HepG2 (cell line): ENCODE measurements around the gene LMAN2. TPM values are rescaled to one million over a fixed set of nuclear protein-coding genes. Genes with fewer than 3 reads are reported as not detected.

Source experiments
- AGO2 ChIP-seq: fragments of 200-400 bp; formaldehyde crosslinking; optimal IDR thresholded peaks from 2 replicates; pipeline ENCODE3; 2017; ENCODE audit warnings: mild to moderate bottlenecking, low read depth, low read length, moderate library complexity
- ARID3A ChIP-seq: IDR thresholded peaks from 2 replicates; pipeline ENCODE4 v1.6.1; 2012; ENCODE audit warnings: low read depth, low read length, improper control_type of control experiment
- CREB1 ChIP-seq, 2 experiments: fragments of 450-650 bp in 1 of 2; IDR thresholded peaks; 2 replicates each; pipeline ENCODE4 v1.6.1; 2016 to 2017; ENCODE audit warnings: control low read depth in 1 of 2, mild to moderate bottlenecking in 1 of 2, missing compliant biosample characterization in 1 of 2, missing genetic modification characterization in 1 of 2
- DNMT1 ChIP-seq: sonication (generic); formaldehyde crosslinking; IDR thresholded peaks from 2 replicates; pipeline ENCODE4 v1.5.1; 2020; ENCODE audit warnings: mild to moderate bottlenecking, missing genetic modification reagents
- DNMT3B ChIP-seq: conservative IDR thresholded peaks from 2 replicates; pipeline ENCODE4 v1.6.1; 2016; ENCODE audit warnings: missing biosample characterization, control low read depth
- FOXA1 ChIP-seq, 2 experiments: fragments of 450-650 bp in 1 of 2; sonication (generic) in 1 of 2; formaldehyde crosslinking in 1 of 2; IDR thresholded peaks; 2 replicates each; pipeline versions ENCODE4 v1.4.0 to v1.6.1; 2016 to 2020; ENCODE audit warnings: missing genetic modification reagents in 1 of 2
- FOXA3 ChIP-seq: IDR thresholded peaks from 2 replicates; pipeline ENCODE4 v1.6.1; 2016; ENCODE audit warnings: missing genetic modification reagents, missing compliant biosample characterization
- GATAD2A ChIP-seq: IDR thresholded peaks from 2 replicates; pipeline ENCODE4 v1.6.1; 2016
- HDAC1 ChIP-seq: sonication (generic); formaldehyde crosslinking; IDR thresholded peaks from 2 replicates; pipeline ENCODE4 v1.5.1; 2020; ENCODE audit warnings: mild to moderate bottlenecking, missing genetic modification reagents
- HOXA5 ChIP-seq: sonication (generic); formaldehyde crosslinking; IDR thresholded peaks from 2 replicates; pipeline ENCODE4 v1.4.0; 2020; ENCODE audit warnings: missing genetic modification reagents
- ISX ChIP-seq: sonication (generic); formaldehyde crosslinking; conservative IDR thresholded peaks from 2 replicates; pipeline ENCODE4 v1.5.0; 2020; ENCODE audit warnings: missing genetic modification reagents
- JUND ChIP-seq: sonication (generic); formaldehyde crosslinking; IDR thresholded peaks from 2 replicates; pipeline ENCODE4 v1.8.0; 2022; ENCODE audit warnings: mild to moderate bottlenecking, missing genetic modification reagents
- MXI1 ChIP-seq: IDR thresholded peaks from 3 replicates; pipeline ENCODE4 v1.6.1; 2012; ENCODE audit warnings: low read depth, low read length, inconsistent platforms, borderline replicate concordance
- NR2F2 ChIP-seq: IDR thresholded peaks from 2 replicates; pipeline ENCODE4 v1.6.1; 2012; ENCODE audit warnings: low read depth, inconsistent platforms, borderline replicate concordance
- PCBP1 ChIP-seq: fragments of 200-400 bp; formaldehyde crosslinking; IDR thresholded peaks from 2 replicates; pipeline ENCODE4 v1.6.1; 2017; ENCODE audit warnings: mild to moderate bottlenecking, low read depth, low read length, borderline replicate concordance
- POLR2A ChIP-seq, 2 experiments: IDR thresholded peaks; 2 replicates each; pipeline ENCODE4 v1.6.1; 2011; ENCODE audit warnings: low read depth in 2 of 2, low read length in 2 of 2, mild to moderate bottlenecking in 1 of 2, moderate library complexity in 1 of 2; ENCODE audit not compliant: insufficient read depth in 1 of 2
- PPARG ChIP-seq: conservative IDR thresholded peaks from 2 replicates; pipeline ENCODE4 v1.6.1; 2016; ENCODE audit warnings: missing biosample characterization, missing genetic modification reagents
- RARA ChIP-seq: IDR thresholded peaks from 2 replicates; pipeline ENCODE4 v1.6.1; 2016; ENCODE audit warnings: missing genetic modification reagents, missing compliant biosample characterization
- RNF2 ChIP-seq: fragments of 450-650 bp; conservative IDR thresholded peaks from 2 replicates; pipeline ENCODE4 v1.6.1; 2016; ENCODE audit warnings: low read depth
- SMC3 ChIP-seq: IDR thresholded peaks from 2 replicates; pipeline ENCODE4 v1.6.1; 2011; ENCODE audit warnings: low read length, improper control_type of control experiment
- ZBTB20 ChIP-seq: sonication (generic); formaldehyde crosslinking; IDR thresholded peaks from 2 replicates; pipeline ENCODE4 v1.8.1; 2023; ENCODE audit warnings: missing genetic modification reagents, low read depth, mild to moderate bottlenecking, borderline replicate concordance
- ZNF503 ChIP-seq: sonication (generic); formaldehyde crosslinking; IDR thresholded peaks from 2 replicates; pipeline ENCODE4 v1.4.0; 2020; ENCODE audit warnings: missing genetic modification reagents
- ZNF644 ChIP-seq: IDR thresholded peaks from 2 replicates; pipeline ENCODE4 v1.6.1; 2016; ENCODE audit warnings: low read depth
- ZNF652 ChIP-seq: IDR thresholded peaks from 2 replicates; pipeline ENCODE4 v1.6.1; 2016; ENCODE audit warnings: low read depth, borderline replicate concordance
- ZNF816 ChIP-seq: sonication (generic); formaldehyde crosslinking; IDR thresholded peaks from 2 replicates; pipeline ENCODE4 v1.8.0; 2022; ENCODE audit warnings: missing genetic modification reagents, mild to moderate bottlenecking, borderline replicate concordance
- polyA plus RNA-seq, 8 experiments: library from polyadenylated mRNA; depleted of rRNA in 3 of 8; stranded (reverse) in 7 of 8; unstranded in 1 of 8; fragments of >200 nt; fragmentation: Illumina TruSeq in 4 of 8; extraction: Trizol in 4 of 8; gene quantifications; 2 replicates each; pipeline versions ENCODE4 v1.2.1 to v1.2.3, GENCODE V29; 2011 to 2016; ENCODE audit warnings: low read depth in 4 of 8, missing spikeins in 1 of 8, mixed read lengths in 1 of 8; ENCODE audit not compliant: insufficient read depth in 1 of 8
- total RNA-seq, 5 experiments: library from RNA; depleted of rRNA; stranded (reverse); fragments of >200 nt; fragmentation: Illumina TruSeq; extraction: Trizol; gene quantifications; 2 replicates each; pipeline ENCODE4 v1.2.3, GENCODE V29; 2016; ENCODE audit warnings: low read depth in 1 of 5
- TF ChIP-seq, protein P1 (sequence below): IDR thresholded peaks from 2 replicates; pipeline ENCODE4 v1.6.1; 2016; ENCODE audit warnings: missing compliant biosample characterization, missing genetic modification reagents, borderline replicate concordance
- TF ChIP-seq, protein P2 (sequence below): sonication (generic); formaldehyde crosslinking; IDR thresholded peaks from 2 replicates; pipeline ENCODE4 v1.5.0; 2020; ENCODE audit warnings: missing genetic modification reagents

Gene LMAN2
- total and polyA plus RNA-seq, 2 of the 13 experiments (the other 11 are each of a cell fraction or from before 2014, with no cell fraction given) = 191 to 197 TPM

- peak; percentile 72 for TF ChIP-seq ARID3A
- peak; percentile 45; the same call in 1 of the 2 replicates for TF ChIP-seq FOXA3
- no peak for TF ChIP-seq RNF2
- TF ChIP-seq DNMT3B (CRISPR knock-in tag) = no peak
- peak; percentile 46; the same call in 1 of the 2 replicates for TF ChIP-seq NR2F2
- TF ChIP-seq ZNF652 = peak; percentile 60
- no peak for TF ChIP-seq ISX (CRISPR knock-in tag)
- TF ChIP-seq, protein P1, sequence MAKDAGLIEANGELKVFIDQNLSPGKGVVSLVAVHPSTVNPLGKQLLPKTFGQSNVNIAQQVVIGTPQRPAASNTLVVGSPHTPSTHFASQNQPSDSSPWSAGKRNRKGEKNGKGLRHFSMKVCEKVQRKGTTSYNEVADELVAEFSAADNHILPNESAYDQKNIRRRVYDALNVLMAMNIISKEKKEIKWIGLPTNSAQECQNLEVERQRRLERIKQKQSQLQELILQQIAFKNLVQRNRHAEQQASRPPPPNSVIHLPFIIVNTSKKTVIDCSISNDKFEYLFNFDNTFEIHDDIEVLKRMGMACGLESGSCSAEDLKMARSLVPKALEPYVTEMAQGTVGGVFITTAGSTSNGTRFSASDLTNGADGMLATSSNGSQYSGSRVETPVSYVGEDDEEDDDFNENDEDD (CRISPR knock-in tag) = no peak
- peak; percentile 45 for TF ChIP-seq HDAC1
- no peak for TF ChIP-seq ZNF816 (CRISPR knock-in tag)
- no peak for TF ChIP-seq ZBTB20
- 0 out of 2 replicates have a peak, but pooled peaks have one; percentile 18 for TF ChIP-seq ZNF503 (CRISPR knock-in tag)
- TF ChIP-seq GATAD2A (CRISPR knock-in tag) = peak; percentile 89
- TF ChIP-seq HOXA5 (CRISPR knock-in tag) = 0 out of 2 replicates have a peak, but pooled peaks have one; percentile 16
- TF ChIP-seq POLR2A (IDR thresholded peaks at IDR 0.05; ENCODE audit: insufficient read depth in 1 of 2, low read depth in 2 of 2, low read length in 2 of 2) = no peak
- no peak for TF ChIP-seq AGO2
- no peak for TF ChIP-seq SMC3
- no peak for TF ChIP-seq ZNF644
- peak; percentile 34; the same call in 1 of the 2 replicates for TF ChIP-seq PPARG
- TF ChIP-seq FOXA1 (IDR thresholded peaks at IDR 0.05) = no peak
- TF ChIP-seq FOXA1 (CRISPR knock-in tag; IDR thresholded peaks at IDR 0.05) = no peak
- TF ChIP-seq, protein P2, sequence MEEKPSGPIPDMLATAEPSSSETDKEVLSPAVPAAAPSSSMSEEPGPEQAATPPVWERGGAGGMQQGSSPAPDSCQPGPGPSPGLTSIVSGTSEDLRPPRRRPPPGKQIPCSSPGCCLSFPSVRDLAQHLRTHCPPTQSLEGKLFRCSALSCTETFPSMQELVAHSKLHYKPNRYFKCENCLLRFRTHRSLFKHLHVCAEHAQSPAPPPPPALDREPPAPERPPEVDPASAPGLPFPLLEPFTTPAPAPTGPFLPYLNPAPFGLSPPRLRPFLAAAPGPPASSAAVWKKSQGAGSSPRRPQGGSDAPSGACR = peak; percentile 39; the same call in 1 of the 2 replicates
- no peak for TF ChIP-seq DNMT1
- TF ChIP-seq PCBP1 = no peak
- TF ChIP-seq CREB1 (IDR thresholded peaks at IDR 0.05) = no peak
- TF ChIP-seq CREB1 (CRISPR knock-in tag; IDR thresholded peaks at IDR 0.05) = peak; percentile 30; the same call in 1 of the 2 replicates
- peak; percentile 36; the same call in 1 of the 3 replicates for TF ChIP-seq MXI1
- TF ChIP-seq RARA (CRISPR knock-in tag) = peak; percentile 60; the same call in 1 of the 2 replicates
- TF ChIP-seq JUND = peak; percentile 86
Observed at GRCh38 chr5:177325868-177326381, 25.5 kb downstream of the LMAN2 start (continued).
